ENCODE measurements around the gene RGS19. TPM values are rescaled to one million over a fixed set of nuclear protein-coding genes. Genes with fewer than 3 reads are reported as not detected.
"Not testable (repeated sequence)": the region's sequence is repeated elsewhere in the genome, so short reads cannot be mapped to it uniquely, and the experiment has no call there.

RGS19 gene, protein sequence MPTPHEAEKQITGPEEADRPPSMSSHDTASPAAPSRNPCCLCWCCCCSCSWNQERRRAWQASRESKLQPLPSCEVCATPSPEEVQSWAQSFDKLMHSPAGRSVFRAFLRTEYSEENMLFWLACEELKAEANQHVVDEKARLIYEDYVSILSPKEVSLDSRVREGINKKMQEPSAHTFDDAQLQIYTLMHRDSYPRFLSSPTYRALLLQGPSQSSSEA
- total RNA-seq: 1 to 10 TPM; 4.7 to 6.9 (median 6.5) TPM
- long read RNA-seq, donor 1, transcript RGS19-201 (6 exons, 1,510 nt): major isoform, 5 of 22 reads
- long read RNA-seq, donor 1, partial matches to known transcripts: 1 of 22 reads
- long read RNA-seq, donor 1, other reads (novel, unspliced or antisense): 13 of 22 reads
- long read RNA-seq, donor 2, transcript RGS19-202 (6 exons, 1,593 nt): major isoform, 10 of 15 reads
- long read RNA-seq, donor 2, transcript RGS19-201 (6 exons, 1,510 nt): minor isoform, 5 of 15 reads
- long read RNA-seq, donor 2, partial matches to known transcripts: 0 of 15 reads
- long read RNA-seq, donor 2, other reads (novel, unspliced or antisense): 0 of 15 reads

DNA sequence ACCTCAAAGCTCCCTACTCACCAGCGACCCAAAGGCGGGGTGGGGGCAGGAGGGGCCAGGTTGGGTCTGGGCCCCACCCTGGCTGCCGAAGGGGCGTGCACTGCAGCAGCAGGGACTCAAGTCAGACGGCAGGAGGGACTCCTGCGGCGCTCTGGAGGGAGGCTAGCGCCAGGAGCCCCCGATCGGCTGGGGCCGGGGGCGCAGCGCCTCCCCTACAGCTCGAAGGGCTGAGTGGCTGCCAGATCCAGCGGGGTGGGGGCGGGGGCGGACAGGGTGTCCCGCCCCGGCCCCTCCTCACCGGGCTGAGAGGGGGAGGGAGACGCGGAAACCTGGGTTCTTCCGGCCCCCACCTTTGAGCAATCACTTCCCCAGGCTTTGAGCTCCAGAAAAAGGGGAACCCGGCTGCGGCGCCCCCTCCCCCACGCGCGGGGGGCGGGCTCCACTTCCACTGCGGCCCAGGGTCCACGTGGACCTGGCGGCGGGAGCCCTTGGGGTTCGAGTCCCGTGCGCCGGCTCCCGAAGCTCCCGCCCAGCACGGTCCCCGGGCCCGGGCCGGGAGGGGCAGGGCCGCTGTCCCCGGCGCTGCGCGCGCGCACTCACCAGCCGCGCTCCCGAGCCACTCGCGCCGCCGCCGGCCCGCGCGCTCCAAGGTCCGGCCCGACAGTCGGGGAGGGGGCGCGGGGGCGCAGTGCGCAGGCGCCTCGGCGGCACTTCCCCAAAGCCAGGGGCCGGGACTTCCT is at the start of gene RGS19:
Gene RGS19 (minus strand): TSS at position 246 of the 740 bp plus-strand sequence. CDS start 2,632 bp downstream, outside the sequence.
- intact Hi-C loops (cut with DNase I, micrococcal nuclease): no loop called here
- peaks cover 18% of the 10 kb centered on the region for H3K4me1 ChIP-seq (ENCODE audit: low read depth)
- peak; percentile 71 to 89 (median 82) for DNase-seq

GRCh38 chr20:64123517-64123916 is 44.2 kb upstream of the RGS19 start:
- intact Hi-C loops (cut with DNase I, micrococcal nuclease); H3K9me3 ChIP-seq; H3K4me1 ChIP-seq (ENCODE audit: low read depth); H3K4me3 ChIP-seq; ATAC-seq; H3K36me3 ChIP-seq (ENCODE audit: low read depth); DNase-seq: not testable (repeated sequence)

More for the DNA sequence above, at the start of gene RGS19:
- Histone ChIP-seq H3K9me3 (no peaks in the 10 kb centered on the region), H3K36me3 (ENCODE audit: low read depth) (no peaks in the 10 kb centered on the region), H3K4me3 (peak within 1 kb of the TSS; percentile 42)
- TF ChIP-seq, protein P1, sequence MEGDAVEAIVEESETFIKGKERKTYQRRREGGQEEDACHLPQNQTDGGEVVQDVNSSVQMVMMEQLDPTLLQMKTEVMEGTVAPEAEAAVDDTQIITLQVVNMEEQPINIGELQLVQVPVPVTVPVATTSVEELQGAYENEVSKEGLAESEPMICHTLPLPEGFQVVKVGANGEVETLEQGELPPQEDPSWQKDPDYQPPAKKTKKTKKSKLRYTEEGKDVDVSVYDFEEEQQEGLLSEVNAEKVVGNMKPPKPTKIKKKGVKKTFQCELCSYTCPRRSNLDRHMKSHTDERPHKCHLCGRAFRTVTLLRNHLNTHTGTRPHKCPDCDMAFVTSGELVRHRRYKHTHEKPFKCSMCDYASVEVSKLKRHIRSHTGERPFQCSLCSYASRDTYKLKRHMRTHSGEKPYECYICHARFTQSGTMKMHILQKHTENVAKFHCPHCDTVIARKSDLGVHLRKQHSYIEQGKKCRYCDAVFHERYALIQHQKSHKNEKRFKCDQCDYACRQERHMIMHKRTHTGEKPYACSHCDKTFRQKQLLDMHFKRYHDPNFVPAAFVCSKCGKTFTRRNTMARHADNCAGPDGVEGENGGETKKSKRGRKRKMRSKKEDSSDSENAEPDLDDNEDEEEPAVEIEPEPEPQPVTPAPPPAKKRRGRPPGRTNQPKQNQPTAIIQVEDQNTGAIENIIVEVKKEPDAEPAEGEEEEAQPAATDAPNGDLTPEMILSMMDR (IDR thresholded peaks at IDR 0.05): no peak
- ATAC-seq: peak; percentile 52

DNA sequence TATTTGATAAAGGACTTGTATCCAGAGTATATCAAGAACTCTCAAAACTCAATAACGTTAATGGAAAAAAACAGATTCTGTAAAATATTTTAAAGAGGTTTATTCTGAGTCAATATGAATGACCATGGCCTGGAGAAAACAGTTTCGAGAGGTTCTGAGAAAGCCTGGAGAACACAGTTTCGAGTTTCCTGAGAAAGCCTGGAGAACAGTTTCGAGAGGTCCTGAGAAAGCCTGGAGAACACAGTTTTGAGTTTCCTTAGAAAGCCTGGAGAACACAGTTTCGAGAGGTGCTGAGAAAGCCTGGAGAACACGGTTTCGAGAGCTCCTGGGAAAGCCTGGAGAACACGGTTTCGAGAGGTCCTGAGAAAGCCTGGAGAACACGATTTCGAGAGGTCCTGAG is 43.6 kb upstream of the RGS19 start:
- H3K36me3 ChIP-seq (ENCODE audit: low read depth); DNase-seq; H3K4me3 ChIP-seq; H3K4me1 ChIP-seq (ENCODE audit: low read depth); intact Hi-C loops (cut with DNase I, micrococcal nuclease); H3K9me3 ChIP-seq; ATAC-seq: not testable (repeated sequence)

GRCh38 chr20:64121586-64121985 is 42.3 kb upstream of the RGS19 start:
- no peak for ATAC-seq
- Histone ChIP-seq H3K4me1 (ENCODE audit: low read depth) (no peaks in the 10 kb centered on the region), H3K4me3 (no peak overlapping the region), H3K36me3 (ENCODE audit: low read depth) (no peaks in the 10 kb centered on the region), H3K9me3 (no peaks in the 10 kb centered on the region)
- DNase-seq: peak in 1 of 3 donors; percentile 27
- intact Hi-C loops (cut with DNase I, micrococcal nuclease): no loop called here
- TF ChIP-seq, protein P1 (IDR thresholded peaks at IDR 0.05): no peak

GRCh38 chr20:64119681-64120341 is 40.5 kb upstream of the RGS19 start:
- DNase-seq (no peak), ATAC-seq (no peak)
- intact Hi-C loops (cut with DNase I, micrococcal nuclease): no loop called here

DNA sequence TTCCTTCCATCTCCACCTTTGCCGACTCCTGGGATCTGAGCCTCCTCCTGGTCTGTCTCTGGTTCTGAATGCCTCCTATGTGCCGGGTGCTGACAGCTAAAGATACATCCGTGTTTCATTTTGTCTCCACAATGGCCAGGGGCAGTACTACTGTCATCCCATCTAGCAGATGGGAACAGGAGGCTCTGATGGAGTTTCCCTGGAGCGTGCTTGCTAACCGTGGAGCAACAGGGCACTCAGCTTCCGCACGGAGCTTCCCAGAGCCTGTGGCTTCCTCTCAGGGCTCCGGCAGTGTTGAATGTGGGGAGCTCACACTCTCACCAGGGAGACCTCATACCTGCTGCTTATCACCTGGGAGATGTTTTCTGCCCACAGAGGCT is 40.0 kb upstream of the RGS19 start:
- Histone ChIP-seq H3K4me3 (no peak overlapping the region), H3K36me3 (ENCODE audit: low read depth) (no peaks in the 10 kb centered on the region), H3K9me3 (no peaks in the 10 kb centered on the region), H3K4me1 (ENCODE audit: low read depth) (no peaks in the 10 kb centered on the region)
- ATAC-seq (no peak), DNase-seq (no peak)
- intact Hi-C loops (cut with DNase I, micrococcal nuclease): no loop called here
- TF ChIP-seq, protein P1 (IDR thresholded peaks at IDR 0.05): no peak

More at GRCh38 chr20:64119681-64120341, 40.5 kb upstream of the RGS19 start:
- no peaks in the 10 kb centered on the region for H3K9me3 ChIP-seq
- TF ChIP-seq, protein P1 (IDR thresholded peaks at IDR 0.05): no peak
- no peak overlapping the region for H3K4me3 ChIP-seq
- no peaks in the 10 kb centered on the region for H3K36me3 ChIP-seq (ENCODE audit: low read depth)
- no peaks in the 10 kb centered on the region for H3K4me1 ChIP-seq (ENCODE audit: low read depth)

DNA sequence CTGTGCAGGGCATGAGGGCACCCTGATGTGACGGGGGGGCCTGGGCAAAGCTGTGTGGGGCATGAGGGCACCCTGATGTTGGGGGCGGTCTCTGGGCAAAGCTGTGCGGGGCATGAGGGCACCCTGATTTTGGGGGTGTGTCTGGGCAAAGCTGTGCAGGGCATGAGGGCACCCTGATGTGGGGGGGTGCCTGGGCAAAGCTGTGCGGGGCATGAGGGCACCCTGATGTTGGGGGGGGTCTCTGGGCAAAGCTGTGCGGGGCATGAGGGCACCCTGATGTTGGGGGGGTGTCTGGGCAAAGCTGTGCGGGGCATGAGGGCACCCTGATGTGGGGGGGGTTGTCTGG is 38.1 kb upstream of the RGS19 start:
- DNase-seq; intact Hi-C loops (cut with DNase I, micrococcal nuclease); H3K4me3 ChIP-seq; H3K4me1 ChIP-seq (ENCODE audit: low read depth); H3K36me3 ChIP-seq (ENCODE audit: low read depth); ATAC-seq; H3K9me3 ChIP-seq: not testable (repeated sequence)
